HG03457 (cell line): Measurements from ENCODE around the gene FBXW7.

Experiments
- ATAC-seq: cut with Tn5 transposase; IDR thresholded peaks from one replicate; pipeline ENCODE4 v1.9.1; 2021; ENCODE audit warnings: moderate number of reproducible peaks; ENCODE audit not compliant: unreplicated experiment

Gene FBXW7

GRCh38 chr4:152478461-152479237 lies 57.2 kb downstream of the FBXW7 start:
- no peak for ATAC-seq

DNA sequence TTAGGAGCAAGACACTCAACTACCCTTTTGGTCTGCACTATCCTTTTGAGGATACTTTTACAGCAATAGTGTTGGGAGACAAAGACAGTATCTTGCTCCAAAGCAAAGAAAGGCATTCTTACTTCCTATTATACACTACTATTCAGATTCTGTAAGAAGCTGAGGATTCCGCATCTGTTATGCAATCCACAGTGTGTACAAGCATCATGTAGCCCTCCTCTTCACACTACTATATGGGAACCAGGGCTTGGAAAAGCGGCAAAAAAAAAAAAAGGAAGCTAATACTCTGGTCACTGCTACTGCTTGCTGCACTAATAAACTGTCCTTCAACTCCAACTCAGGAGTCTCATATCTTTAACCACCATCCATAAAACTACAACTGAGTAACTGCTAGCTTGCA lies 59.1 kb downstream of the FBXW7 start:
- ATAC-seq: no peak

- no peak for ATAC-seq
Measured at GRCh38 chr4:152471251-152471792, 64.6 kb downstream of the FBXW7 start.

DNA sequence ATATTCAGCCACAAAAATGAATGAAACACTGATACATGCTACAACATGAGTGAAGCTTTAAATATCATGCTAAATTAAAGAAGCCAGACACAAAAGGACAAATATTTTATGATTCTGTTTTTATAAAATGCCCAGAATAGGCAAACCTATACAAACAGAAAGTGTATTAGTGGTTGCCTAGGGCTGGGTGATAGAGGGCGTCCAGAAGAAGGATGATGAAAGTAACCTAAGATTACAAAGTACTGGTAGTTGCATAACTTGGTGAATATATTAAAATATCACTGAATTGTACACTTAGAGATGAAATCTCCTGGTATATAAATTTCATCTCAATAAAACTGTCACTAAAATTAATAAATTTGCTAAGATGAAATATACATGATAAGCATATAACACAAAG lies 67.5 kb downstream of the FBXW7 start:
- no peak for ATAC-seq

DNA sequence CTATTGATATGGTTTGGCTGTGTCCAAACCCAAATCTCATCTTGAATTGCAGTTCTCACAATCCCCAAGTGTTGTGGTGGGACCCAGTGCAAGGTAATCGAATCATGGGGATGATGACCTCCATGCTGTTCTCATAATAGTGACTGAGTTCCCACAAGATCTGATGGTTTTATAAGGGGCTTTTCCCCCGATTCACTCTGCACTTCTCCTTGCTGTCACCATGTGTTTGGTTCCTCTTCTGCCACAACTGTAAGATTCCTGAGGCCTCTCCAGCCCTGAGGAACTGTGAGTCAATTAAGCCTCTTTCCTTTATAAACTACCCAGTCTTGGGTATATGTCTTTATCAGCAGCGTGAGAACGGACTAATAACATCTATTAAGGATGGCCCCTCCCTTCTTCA lies 68.8 kb downstream of the FBXW7 start:
- ATAC-seq: no peak

DNA sequence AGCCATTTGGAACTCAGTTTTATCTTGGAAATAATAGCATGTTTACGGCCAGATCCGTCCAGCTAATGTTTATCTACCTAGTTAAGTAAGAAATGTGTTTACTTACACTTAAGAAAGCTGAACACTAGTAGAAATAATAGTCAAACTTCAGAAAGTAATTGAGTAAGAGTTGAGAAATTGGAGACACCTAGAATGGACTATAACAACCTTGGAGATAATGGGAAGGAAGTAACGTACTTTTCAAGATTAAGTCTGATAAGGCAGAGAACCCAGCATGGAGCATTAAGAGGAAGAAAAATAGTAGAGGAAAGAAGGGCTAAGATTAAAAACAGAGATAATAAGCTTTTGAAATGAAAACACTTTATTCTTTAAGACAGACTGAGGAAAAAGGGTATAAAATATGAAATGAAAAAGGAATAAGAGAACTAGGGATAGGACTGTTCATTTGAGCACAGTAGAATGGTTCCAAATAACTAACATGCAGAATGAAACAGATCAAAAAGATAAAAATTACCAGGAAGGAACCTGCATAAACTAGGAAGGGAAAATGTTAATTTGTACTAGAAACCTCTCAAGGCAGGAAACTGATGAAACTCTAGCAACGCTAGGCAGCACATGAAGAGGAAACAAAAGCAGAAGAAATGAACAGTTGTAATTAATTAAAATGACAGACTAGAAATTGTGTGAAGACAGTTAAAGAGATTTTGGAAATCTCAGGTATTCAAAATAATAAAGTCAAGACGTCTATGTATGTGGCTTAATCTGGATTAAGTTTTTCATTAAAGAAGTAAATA lies 71.7 kb downstream of the FBXW7 start:
- no peak for ATAC-seq

GRCh38 chr4:152463562-152463961 lies 72.3 kb downstream of the FBXW7 start:
- ATAC-seq: no peak

DNA sequence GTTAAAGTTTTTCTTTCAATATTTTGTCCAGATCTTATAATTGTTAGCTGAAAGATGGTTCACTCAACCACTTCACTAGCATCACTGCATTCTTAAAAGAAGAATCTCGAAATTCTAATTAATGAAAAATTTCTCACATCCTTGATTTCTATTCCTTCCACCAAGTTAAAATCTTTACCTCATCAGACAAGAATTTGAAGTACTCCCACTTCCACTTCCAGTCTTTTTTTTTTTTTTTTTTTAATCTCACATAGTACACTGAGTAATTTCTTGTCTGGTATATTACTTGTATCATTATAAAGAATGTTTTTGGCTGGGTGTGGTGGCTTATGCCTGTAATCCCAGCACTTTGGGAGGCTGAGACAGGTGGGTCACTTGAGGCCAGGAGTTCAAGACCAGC lies 73.2 kb downstream of the FBXW7 start:
- ATAC-seq: no peak

- ATAC-seq: peak; percentile 60
Measured at GRCh38 chr4:152462047-152462446, 73.8 kb downstream of the FBXW7 start.

DNA sequence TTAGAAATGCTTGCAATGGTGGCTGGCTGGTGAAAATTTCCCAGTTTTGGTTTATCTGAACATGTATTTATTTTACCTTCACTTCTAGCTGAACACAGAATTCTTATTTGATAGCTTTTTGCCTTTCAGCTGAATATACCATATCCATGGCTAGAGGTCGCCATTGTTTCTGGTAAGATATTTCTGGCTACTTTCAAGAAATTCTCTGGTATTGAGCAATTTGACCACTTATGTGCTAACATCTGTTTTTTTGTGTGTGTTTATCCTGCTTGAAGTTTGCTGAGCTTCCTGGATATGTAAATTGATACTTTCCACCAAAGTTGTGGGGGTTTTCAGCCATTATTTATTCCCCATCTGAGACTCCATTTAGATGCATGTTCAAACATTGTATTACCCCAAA lies 75.4 kb downstream of the FBXW7 start:
- ATAC-seq: no peak

- no peak for ATAC-seq
Measured at GRCh38 chr4:152459326-152459725, 76.6 kb downstream of the FBXW7 start.

- no peak for ATAC-seq
Measured at GRCh38 chr4:152458801-152459302, 77.0 kb downstream of the FBXW7 start.

DNA sequence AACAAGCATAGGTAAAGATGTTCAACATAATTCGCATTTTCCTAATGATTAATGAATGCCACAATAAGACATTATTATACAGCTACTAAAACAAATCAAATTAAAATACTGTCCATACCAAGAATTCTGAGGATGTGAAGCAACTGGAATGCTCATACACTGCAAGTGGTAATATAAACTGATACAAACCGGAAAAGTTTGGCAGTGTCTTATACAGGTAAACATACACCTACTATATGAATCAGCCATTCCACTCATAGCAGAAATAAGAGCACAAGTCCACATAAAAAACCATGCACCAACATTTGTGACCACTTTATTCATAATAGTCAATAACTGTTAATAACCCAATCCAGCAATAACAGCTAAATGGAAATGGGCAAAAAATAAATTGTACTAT lies 79.3 kb downstream of the FBXW7 start:
- no peak for ATAC-seq

DNA sequence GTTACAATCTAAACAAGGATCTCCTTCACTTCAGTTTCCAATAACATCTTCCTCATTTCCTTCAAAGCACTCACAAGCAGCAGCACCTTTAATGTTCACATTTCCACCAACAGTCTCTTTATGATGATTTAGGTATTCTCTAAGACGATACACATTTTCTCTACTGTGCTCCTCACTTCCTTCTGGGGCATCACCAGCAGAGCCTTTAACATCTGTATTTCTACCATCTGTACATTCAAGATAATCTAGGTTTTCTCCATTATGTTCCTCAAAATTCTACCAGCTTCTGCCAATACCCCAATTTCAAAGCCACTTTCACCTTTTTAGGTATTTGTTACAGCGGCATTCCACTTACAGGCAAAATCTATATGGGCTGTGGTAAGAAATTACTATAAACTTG lies 80.6 kb downstream of the FBXW7 start:
- ATAC-seq: no peak

GRCh38 chr4:152454398-152455011 lies 81.4 kb downstream of the FBXW7 start:
- no peak for ATAC-seq

DNA sequence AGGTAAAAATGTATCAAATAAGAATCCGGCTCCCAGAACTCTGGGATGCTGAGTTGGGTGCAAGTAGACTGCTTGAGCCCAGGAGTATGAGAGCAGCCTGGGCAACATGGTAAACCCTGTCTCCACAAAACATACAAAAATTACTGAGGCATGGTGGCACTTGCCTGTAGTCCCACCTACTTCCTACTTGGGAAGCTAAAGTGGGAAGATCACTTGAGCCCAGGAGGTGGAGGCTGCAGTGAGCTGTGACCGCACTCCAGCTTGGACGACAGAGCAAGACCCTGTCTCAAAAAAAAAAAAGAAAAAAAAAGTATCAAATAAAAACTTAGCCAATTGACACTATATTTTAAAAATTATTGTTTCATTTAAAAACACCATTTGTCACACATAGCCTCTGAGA lies 84.4 kb downstream of the FBXW7 start:
- no peak for ATAC-seq

- no peak for ATAC-seq
Measured at GRCh38 chr4:152448854-152449253, 87.0 kb downstream of the FBXW7 start.

DNA sequence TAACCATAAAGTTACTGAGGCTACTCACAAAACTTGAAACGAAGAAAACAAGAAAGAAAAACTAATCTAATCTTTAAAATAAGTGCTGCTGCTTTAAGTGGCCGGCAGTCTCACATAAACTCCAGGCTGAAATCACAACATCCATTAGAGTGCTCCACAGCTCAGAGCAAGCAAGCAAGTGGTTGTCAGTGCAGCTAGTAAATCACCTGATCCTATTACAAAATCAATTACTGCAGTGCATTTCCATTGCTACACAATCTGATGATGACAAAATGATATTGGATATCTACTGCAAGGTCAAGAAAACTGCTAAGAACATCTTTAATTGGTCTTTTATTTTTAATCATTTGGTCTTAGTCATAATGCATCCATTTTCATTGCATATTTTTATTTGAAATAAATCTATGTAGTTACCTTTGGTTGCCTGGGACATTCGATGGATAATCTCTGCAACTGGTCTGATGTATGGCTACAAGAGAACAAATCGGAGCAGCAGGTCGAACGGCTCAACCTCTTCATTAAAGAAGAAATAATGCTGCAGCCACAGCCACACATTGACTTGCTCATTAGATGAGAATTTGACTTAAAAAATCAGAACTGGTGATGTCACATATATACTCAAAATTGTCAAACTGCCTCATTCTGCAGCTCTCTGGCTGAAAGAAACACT lies 87.7 kb downstream of the FBXW7 start:
- ATAC-seq: no peak

- ATAC-seq: no peak
Measured at GRCh38 chr4:152443859-152444258, 92.0 kb downstream of the FBXW7 start.

DNA sequence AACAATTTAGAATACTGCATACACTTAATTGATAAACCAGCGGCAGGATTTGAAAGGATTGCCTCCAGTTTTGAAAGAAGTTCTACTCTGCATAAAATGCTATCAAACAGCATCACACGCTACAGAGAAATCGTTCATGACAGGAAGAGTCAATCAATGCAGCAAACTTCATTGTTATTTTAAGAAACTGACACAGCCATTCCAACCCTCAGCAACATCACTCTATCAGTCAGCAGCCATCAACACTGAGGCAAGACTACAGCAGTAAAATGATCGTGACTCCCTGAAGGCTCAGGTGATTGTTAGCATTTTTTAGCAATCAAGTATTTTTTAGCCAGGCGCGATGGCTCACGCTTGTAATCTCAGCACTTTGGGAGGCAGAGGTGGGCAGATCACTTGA lies 98.3 kb downstream of the FBXW7 start:
- no peak for ATAC-seq

DNA sequence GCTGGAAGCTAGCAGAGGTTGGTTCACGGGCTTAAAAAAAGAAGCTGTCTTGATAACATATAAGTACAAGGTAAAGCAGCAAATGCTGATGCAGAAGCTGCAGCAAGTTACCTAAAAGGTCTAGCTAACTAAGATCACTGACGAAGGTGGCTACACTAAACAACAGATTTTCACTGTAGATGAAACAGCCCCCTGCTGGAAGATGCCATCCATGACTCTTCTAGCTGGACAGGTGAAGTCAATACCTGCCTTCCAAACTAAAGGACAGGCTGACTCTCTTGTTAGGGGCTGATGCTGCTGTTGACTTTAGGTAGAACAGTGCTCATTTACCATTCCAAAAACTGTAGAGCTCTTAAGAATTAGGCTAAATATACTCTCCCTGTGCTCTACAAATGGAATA lies 99.5 kb downstream of the FBXW7 start:
- no peak for ATAC-seq
